Right cardiac atrium (tissue), 5 donors: ENCODE results near the gene ARPC4. TPM values are rescaled to one million over a fixed set of nuclear protein-coding genes. Genes with fewer than 3 reads are reported as not detected.

ENCODE experiments used
- ATAC-seq, 2 donors: fragments of 200-7000 bp; cut with Tn5 transposase; one replicate each; pipeline versions ENCODE4 v1.8.0 to v1.9.1; 2020; ENCODE audit warnings: moderate library complexity in 2 of 2, mild to moderate bottlenecking in 1 of 2
- DNase-seq, 3 donors: peaks; one replicate each; pipeline ENCODE4 v3.0.0-alpha.2; 2020
- H3K27ac ChIP-seq: one replicate; pipeline ENCODE4 v1.5.1; 2013; ENCODE audit warnings: mild to moderate bottlenecking, low read length, control low read depth, moderate library complexity
- H3K27me3 ChIP-seq: one replicate; pipeline ENCODE4 v1.6.1; 2013; ENCODE audit not compliant: control insufficient read depth, insufficient read depth
- H3K4me1 ChIP-seq: one replicate; pipeline ENCODE4 v1.6.1; 2013; ENCODE audit warnings: low read length; ENCODE audit not compliant: control insufficient read depth, insufficient read depth
- H3K4me3 ChIP-seq: one replicate; pipeline ENCODE4 v1.5.1; 2013; ENCODE audit warnings: low read length, control low read depth
- H3K9me3 ChIP-seq: one replicate; pipeline ENCODE4 v1.6.1; 2013; ENCODE audit warnings: low read length; ENCODE audit not compliant: control insufficient read depth
- WGBS: extraction: QIAGEN DNeasy Blood & Tissue Kit; methylation state at CpG from one replicate; pipeline ENCODE4 v1.1.7; 2013; 5-methylcytosine and 5-hydroxymethylcytosine counted together
- intact Hi-C, 4 donors: fragments of 100-400 bp; cut with DNase I; formaldehyde crosslinking; loops; one replicate each; pipeline versions ENCODE4 v1.11.0 to v1.14.0; 2022 to 2023
- polyA plus RNA-seq: library from polyadenylated mRNA; stranded (reverse); fragments of 200-250 nt; gene quantifications from one replicate; pipeline ENCODE4 v1.2.3, GENCODE V29; 2013
- total RNA-seq, 4 donors: library from RNA; stranded (reverse); fragmentation: NEBNext Ultra II Directional; extraction: Animal tissue kit (Norgen Biotek cat#: 25700); gene quantifications; one replicate each; pipeline ENCODE4 v1.2.1, GENCODE V29; 2021
- donor health status: healthy with polysubstance abuse.
- donor health status: DM: no; HTN: yes; CAD: no.
- donor health status: DM: no; HTN: no; CAD: no.
- donor health status: DM: no; HTN: yes; CAD: no; lungs with severe emphysema.
- donor health status: DM: yes; HTN: yes; CAD: no.

The ARPC4 gene
- total and polyA plus RNA-seq, 5 donors, result 51.1 to 104 (median 68.7) TPM

DNA sequence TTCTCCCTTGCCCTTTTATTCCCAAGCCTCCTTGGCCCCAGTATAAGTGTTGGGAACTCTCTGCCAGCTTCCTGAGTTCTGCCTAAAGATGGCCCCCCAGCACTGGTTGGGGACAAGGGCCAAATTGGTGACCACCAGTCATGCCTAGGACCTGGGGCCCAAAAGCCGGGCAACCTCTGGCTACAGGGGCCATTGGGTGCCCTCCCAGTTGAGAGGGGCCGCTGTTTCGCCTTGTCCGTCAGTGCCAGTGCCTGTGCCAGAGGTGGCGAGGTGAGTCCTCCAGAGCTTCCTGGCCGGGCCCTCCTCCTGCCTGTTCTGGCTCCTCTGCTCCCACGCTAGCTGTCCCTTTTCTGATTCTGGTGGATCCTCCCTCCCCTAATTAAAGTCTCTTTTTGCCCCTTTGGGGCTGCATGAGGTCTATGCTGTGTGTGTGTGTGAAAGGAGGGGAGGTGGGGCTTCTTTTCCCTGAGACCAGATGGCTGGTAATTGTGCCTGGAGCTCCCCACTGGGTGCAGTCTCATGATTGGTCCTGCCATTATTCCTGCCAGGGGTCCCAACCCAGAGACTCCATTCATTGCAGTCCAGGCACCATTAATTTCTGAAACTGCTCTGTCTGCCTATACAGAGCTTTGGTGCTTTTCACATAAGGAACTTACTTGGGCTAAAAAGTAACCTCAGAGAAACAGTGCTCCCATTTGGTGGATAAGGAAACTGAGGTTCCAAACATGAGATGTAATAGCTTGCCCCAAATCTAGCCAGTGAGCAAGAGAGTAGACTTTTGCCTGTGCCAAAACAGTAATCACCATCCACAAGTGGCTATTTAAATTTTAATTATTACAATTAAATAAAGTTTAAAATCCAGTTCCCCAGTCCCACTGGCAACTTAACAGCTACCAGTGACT lies 14.1 kb downstream of the ARPC4 start:
- DNase-seq (peak in 1 of 3 donors; percentile 52), ATAC-seq (no peak)
- intact Hi-C loops, result no loop called here
- Histone ChIP-seq H3K27ac (no peak overlapping the region), H3K4me1 (peaks cover 6% of the 10 kb centered on the region), H3K4me3 (no peak overlapping the region), H3K27me3 (no peaks in the 10 kb centered on the region), H3K9me3 (no peaks in the 10 kb centered on the region)
- WGBS, result 93% methylated on average over 7 of the region's 7 CpGs

- Histone ChIP-seq H3K4me3 (no peak overlapping the region), H3K9me3 (no peaks in the 10 kb centered on the region), H3K27me3 (no peaks in the 10 kb centered on the region), H3K27ac (no peak overlapping the region), H3K4me1 (peaks cover 6% of the 10 kb centered on the region)
- no peak for ATAC-seq
- WGBS, result 93% methylated on average over 2 of the region's 2 CpGs
- DNase-seq, result no peak
- intact Hi-C loops, result no loop called here
These were observed 15.1 kb downstream of the ARPC4 start for GRCh38 chr3:9807981-9808344.

GRCh38 chr3:9808345-9809037 lies 15.6 kb downstream of the ARPC4 start:
- DNase-seq (peak in 1 of 3 donors; percentile 58), ATAC-seq (no peak)
- intact Hi-C loops, result no loop called here
- H3K4me1 ChIP-seq, result peaks cover 6% of the 10 kb centered on the region
- H3K4me3 ChIP-seq, result no peak overlapping the region
- WGBS, result 76% methylated on average over 7 of the region's 7 CpGs
- H3K27ac ChIP-seq, result no peak overlapping the region
- no peaks in the 10 kb centered on the region for H3K9me3 ChIP-seq
- no peaks in the 10 kb centered on the region for H3K27me3 ChIP-seq

GRCh38 chr3:9809239-9809614 lies 16.3 kb downstream of the ARPC4 start:
- Histone ChIP-seq H3K27me3 (no peaks in the 10 kb centered on the region), H3K4me1 (peaks cover 3% of the 10 kb centered on the region), H3K4me3 (peak overlapping the region; percentile 53), H3K9me3 (no peaks in the 10 kb centered on the region), H3K27ac (peak overlapping the region; percentile 78)
- no peak for ATAC-seq
- 86% methylated on average over 4 of the region's 4 CpGs for WGBS
- intact Hi-C loops, result no loop called here
- peak in 1 of 3 donors; percentile 46 for DNase-seq

DNA sequence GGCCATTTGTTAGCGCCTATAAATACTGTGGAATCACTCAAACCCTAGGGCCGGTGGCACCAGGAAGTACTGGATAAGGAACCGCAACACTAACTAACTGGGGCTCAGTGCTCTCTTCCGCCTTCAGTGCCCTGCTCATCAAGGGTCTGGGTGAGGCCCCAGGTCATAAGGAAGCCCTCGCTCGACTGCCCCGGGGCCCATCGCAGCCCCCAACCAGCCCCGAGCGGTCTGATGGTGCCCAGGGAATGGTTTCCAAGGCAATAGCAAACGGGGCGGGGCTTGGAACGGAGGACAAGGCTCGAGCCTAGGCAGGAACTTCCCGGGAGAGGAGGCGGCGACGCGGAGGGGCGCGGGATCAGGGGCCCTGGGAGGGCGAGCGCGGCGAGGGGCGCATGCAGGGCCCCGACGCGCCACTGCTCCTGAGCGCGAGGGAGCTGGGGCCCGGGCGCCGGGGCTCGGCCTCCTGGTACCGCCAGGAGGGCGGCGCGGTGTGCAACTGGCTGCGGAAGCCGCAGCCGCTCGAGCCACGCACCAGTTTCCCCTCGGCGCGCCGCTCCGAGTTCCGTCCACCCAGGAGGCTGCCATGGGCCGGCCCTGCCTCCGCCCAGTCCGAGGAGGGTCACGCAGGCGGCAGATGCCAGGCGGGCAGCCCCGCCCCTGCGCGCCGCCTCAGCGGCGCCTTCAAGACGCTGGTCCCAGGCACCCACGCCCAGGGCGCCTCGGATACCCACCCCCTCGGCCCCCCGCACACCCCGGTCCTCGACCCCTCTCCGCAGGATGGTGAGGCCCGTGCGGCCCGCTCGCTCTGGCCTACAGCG lies 16.9 kb downstream of the ARPC4 start, which contains the start of gene TTLL3:
Gene TTLL3 (plus strand): TSS at position 648 of the 818 bp plus-strand sequence. CDS start 400 bp downstream, outside the sequence.
- Histone ChIP-seq H3K4me1 (peaks cover 3% of the 10 kb centered on the region), H3K27me3 (no peaks in the 10 kb centered on the region), H3K27ac (peak within 1 kb of the TSS; percentile 78), H3K9me3 (no peaks in the 10 kb centered on the region), H3K4me3 (peak within 1 kb of the TSS; percentile 53)
- intact Hi-C loops, result no loop called here
- DNase-seq (peak; percentile 84 to 95 (median 93)), ATAC-seq (peak; percentile 89 to 91)
- under 1% methylated on average over 76 of the region's 76 CpGs for WGBS

GRCh38 chr3:9810433-9810770 lies 17.5 kb downstream of the ARPC4 start:
- 5% methylated on average over 18 of the region's 18 CpGs for WGBS
- no peaks in the 10 kb centered on the region for H3K9me3 ChIP-seq
- peaks cover 3% of the 10 kb centered on the region for H3K4me1 ChIP-seq
- no peaks in the 10 kb centered on the region for H3K27me3 ChIP-seq
- DNase-seq (no peak), ATAC-seq (peak in 1 of 2 donors; percentile 12)
- H3K4me3 ChIP-seq, result peak overlapping the region; percentile 53
- peak overlapping the region; percentile 78 for H3K27ac ChIP-seq
- intact Hi-C loops, result no loop called here

GRCh38 chr3:9810846-9811245 lies 18.0 kb downstream of the ARPC4 start:
- Histone ChIP-seq H3K9me3 (no peaks in the 10 kb centered on the region), H3K27ac (peak overlapping the region; percentile 33), H3K4me1 (peaks cover 3% of the 10 kb centered on the region), H3K4me3 (peak overlapping the region; percentile 53), H3K27me3 (no peaks in the 10 kb centered on the region)
- WGBS, result 35% methylated on average over 10 of the region's 10 CpGs
- intact Hi-C loops, result no loop called here
- ATAC-seq (peak; percentile 13 to 32), DNase-seq (peak in 1 of 3 donors; percentile 55)

DNA sequence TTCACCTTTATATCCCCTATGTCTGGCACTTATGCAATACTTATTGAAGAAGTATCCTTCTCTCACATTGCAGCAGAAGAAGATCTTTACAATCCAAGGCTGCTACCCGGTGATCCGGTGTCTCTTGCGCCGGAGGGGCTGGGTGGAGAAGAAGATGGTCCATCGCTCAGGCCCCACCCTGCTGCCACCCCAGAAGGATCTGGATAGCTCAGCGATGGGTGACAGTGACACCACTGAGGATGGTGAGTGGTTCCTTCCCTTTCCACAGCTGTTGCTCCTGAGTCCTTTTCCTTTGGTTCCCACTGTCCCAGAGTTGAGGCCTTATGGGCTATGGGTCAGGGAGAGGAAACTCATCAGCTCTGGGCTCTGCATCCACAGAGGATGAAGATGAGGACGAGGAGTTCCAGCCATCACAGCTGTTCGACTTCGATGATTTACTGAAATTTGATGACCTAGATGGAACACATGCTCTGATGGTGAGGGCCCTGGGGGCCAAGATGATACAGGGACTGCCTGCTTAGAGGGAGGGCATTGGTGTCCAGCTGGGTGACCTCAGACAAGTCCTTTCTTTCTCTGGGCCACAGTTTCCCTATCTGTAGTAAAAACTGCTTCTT lies 20.1 kb downstream of the ARPC4 start:
- 95% methylated on average over 9 of the region's 9 CpGs for WGBS
- ATAC-seq, result no peak
- no peaks in the 10 kb centered on the region for H3K9me3 ChIP-seq
- intact Hi-C loops, result no loop called here
- no peak overlapping the region for H3K27ac ChIP-seq
- H3K27me3 ChIP-seq, result no peaks in the 10 kb centered on the region
- H3K4me3 ChIP-seq, result no peak overlapping the region
- no peak for DNase-seq
- peaks cover 3% of the 10 kb centered on the region for H3K4me1 ChIP-seq

GRCh38 chr3:9815986-9816385 lies 23.1 kb downstream of the ARPC4 start:
- WGBS, result 87% methylated on average over 9 of the region's 9 CpGs
- peaks cover 2% of the 10 kb centered on the region for H3K4me1 ChIP-seq
- no peak overlapping the region for H3K27ac ChIP-seq
- no peaks in the 10 kb centered on the region for H3K27me3 ChIP-seq
- DNase-seq (no peak), ATAC-seq (no peak)
- H3K4me3 ChIP-seq, result no peak overlapping the region
- intact Hi-C loops, result no loop called here
- no peaks in the 10 kb centered on the region for H3K9me3 ChIP-seq

DNA sequence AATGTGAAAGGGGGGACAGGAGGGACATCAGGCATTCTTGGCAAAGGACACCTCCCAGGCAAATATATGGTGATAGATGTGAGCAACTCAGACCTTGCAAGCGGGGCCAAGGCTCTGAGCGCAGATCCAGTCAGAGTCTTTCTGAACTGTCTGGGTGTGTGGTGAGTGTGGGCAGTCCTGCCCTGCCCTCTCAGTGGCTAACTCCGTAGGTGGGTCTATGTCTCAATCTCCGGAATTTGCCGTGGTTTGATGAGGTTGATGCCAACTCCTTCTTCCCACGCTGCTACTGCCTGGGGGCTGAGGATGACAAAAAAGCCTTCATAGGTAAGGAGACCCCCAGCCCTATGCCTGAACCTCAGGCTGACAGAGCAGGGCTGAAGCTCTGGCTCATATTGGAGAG lies 24.6 kb downstream of the ARPC4 start:
- 89% methylated on average over 6 of the region's 6 CpGs for WGBS

More for the DNA sequence above, 24.6 kb downstream of the ARPC4 start:
- Histone ChIP-seq H3K4me1 (no peaks in the 10 kb centered on the region), H3K27me3 (no peaks in the 10 kb centered on the region), H3K9me3 (no peaks in the 10 kb centered on the region), H3K27ac (no peak overlapping the region), H3K4me3 (no peak overlapping the region)
- no peak for ATAC-seq
- DNase-seq, result no peak
- intact Hi-C loops, result no loop called here
